Muscle of arm (tissue), 14 donors: ENCODE data around the gene TMTC2. TPM values are rescaled to one million over a fixed set of nuclear protein-coding genes. Genes with fewer than 3 reads are reported as not detected.
A peak's percentile ranks its signal among the peaks of the same experiment; 100 is the strongest.

Experiments used
- DNase-seq: peaks from one replicate; pipeline ENCODE4 v3.0.0-alpha.2; 2013
- long read RNA-seq, 11 donors: transcript quantifications; one replicate each; lab custom pipeline, GENCODE V29; 2026
- polyA plus RNA-seq, 12 donors: library from polyadenylated mRNA; unstranded; fragments of 120-200 nt; gene quantifications; one replicate each; pipeline ENCODE4 v1.2.1, GENCODE V29; 2013; ENCODE audit not compliant: insufficient read length in 12 of 12

TMTC2 gene
- 10 to 100 TPM in 11 of 12 donors, not detected in 1; 12.8 to 24.8 (median 20.4) TPM for polyA plus RNA-seq
- long read RNA-seq, donor 1, full-length matches to known transcripts = 5 of 51 reads
- long read RNA-seq, donor 1, partial matches to known transcripts = 46 of 51 reads
- long read RNA-seq, donor 1, other reads (novel, unspliced or antisense) = 0 of 51 reads
- long read RNA-seq, donor 2, full-length matches to known transcripts = 5 of 5 reads
- long read RNA-seq, donor 2, partial matches to known transcripts = 0 of 5 reads
- long read RNA-seq, donor 2, other reads (novel, unspliced or antisense) = 0 of 5 reads
- long read RNA-seq, donor 3, full-length matches to known transcripts = 1 of 1 reads
- long read RNA-seq, donor 3, partial matches to known transcripts = 0 of 1 reads
- long read RNA-seq, donor 3, other reads (novel, unspliced or antisense) = 0 of 1 reads
- long read RNA-seq, donor 4, partial matches to known transcripts = 5 of 5 reads
- long read RNA-seq, donor 4, other reads (novel, unspliced or antisense) = 0 of 5 reads
- long read RNA-seq, donor 5 = 0 reads
- long read RNA-seq, donor 6 = 0 reads
- long read RNA-seq, donor 7, full-length matches to known transcripts = 2 of 2 reads
- long read RNA-seq, donor 7, partial matches to known transcripts = 0 of 2 reads
- long read RNA-seq, donor 7, other reads (novel, unspliced or antisense) = 0 of 2 reads
- long read RNA-seq, donor 8, full-length matches to known transcripts = 1 of 6 reads
- long read RNA-seq, donor 8, partial matches to known transcripts = 5 of 6 reads
- long read RNA-seq, donor 8, other reads (novel, unspliced or antisense) = 0 of 6 reads
- long read RNA-seq, donor 9 = 0 reads
- long read RNA-seq, donor 10, full-length matches to known transcripts = 1 of 1 reads
- long read RNA-seq, donor 10, partial matches to known transcripts = 0 of 1 reads
- long read RNA-seq, donor 10, other reads (novel, unspliced or antisense) = 0 of 1 reads
- long read RNA-seq, donor 11, full-length matches to known transcripts = 3 of 8 reads
- long read RNA-seq, donor 11, partial matches to known transcripts = 5 of 8 reads
- long read RNA-seq, donor 11, other reads (novel, unspliced or antisense) = 0 of 8 reads

GRCh38 chr12:82686168-82687020 is at the start of gene TMTC2:
Gene TMTC2, plus strand, starts transcription at chr12:82686906.
- peak; percentile 97 for DNase-seq

DNA sequence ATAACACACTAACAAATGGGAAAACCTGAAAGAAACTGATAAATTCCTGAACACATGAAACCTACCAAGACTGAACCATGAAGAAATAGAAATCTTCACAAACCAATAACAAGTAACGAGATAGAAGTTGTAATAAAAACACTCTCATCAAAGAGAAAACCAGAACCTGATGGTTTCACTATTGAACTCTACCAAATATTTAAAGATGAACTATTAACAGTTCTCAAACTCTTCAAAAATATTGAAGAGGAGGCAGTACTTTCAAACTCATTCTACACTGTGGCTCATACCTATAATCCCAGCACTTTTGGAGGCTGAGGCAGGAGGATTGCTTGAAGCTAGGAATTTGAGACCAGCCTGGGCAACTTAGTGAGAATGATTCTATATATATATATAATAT is 48.4 kb upstream of the TMTC2 start:
- DNase-seq = no peak

DNA sequence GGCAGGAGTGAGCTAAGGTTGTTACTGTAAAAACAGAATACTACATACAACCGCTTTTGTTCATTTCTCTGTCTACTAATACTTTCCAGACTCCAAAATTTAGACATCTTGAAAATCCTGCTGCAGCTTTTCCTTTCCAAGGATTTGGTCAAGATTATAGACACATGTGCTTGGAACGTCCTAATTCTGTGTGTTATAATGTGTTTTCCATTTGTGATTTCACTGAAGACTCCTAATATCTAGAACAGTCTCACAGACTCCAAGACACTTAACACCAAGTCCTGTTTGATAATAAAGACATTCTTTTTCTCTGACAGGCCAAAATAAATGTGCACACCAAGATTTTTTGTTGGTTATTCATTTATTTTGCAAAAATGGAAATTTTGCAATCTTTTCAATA is 41.8 kb upstream of the TMTC2 start:
- no peak for DNase-seq

DNA sequence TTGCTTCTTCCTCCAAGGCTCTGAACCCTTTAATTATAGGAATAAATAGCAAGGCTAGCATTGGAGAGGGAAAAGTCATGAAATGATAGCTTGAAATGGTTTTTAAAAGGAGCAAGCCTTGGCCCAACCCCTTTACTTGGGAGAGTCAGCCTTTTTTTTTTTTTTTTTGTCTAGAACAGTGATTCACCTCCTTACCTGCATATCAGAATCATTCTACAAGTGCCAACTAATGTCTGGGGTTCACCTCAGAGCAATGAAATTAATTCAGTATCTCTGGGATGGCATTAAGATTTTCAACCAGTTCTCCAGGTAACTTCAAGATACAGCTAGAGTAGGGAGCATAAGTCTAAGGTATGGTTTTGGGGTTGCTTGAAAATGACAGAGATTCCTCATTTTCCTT is 41.3 kb upstream of the TMTC2 start:
- no peak for DNase-seq

DNA sequence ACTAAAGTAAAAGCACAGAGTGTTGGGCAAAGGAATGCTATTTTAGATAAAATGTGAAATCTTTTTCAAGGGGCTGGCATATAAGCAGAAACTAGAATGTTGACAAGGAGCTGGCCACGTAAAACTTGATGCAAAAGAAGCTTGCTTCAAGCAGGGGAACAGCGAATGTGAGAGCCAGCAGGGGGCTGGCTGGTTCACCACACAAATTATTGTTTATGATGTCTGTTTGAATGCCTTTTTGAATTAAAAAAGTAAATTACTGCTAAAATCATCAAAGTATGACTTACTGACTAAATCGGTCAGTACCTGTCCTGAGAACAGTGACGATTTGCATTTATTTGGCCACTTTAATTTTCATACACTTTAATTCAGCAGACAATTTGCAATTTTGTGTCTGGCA is 38.9 kb upstream of the TMTC2 start:
- DNase-seq = no peak

DNA sequence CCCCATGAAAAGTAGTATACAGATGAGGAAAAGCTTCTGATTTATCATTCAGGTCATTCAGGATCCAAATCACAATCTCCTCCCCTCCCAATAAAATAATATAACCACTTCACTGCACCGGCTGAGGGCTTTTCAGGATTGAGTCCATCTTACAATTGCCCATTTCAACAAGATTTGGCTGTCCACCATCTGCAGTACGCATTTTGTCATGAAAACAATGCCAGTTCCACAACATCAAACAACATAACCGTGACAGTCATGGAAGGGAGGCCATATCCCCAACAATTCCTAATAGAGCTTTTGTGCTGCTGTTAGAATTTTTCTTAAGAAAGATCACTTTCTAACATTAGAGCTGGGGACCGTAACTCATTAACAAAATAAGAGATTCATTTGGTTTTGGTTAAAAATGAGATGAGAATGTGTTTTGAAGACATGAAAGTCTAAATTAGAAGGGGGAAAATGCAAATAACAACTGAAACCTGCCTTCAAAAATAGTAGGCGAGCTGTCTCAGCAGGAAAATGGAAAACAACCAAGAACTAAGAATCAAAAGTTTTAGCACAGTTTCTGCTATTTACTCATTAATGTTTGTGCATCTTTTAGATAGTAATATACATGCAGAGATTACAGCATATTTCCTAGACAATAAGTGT is 38.3 kb upstream of the TMTC2 start:
- no peak for DNase-seq

GRCh38 chr12:82650627-82651337 is 35.9 kb upstream of the TMTC2 start:
- no peak for DNase-seq

- DNase-seq = no peak
Observed at GRCh38 chr12:82651489-82651888, 35.2 kb upstream of the TMTC2 start.

- DNase-seq = no peak
Observed at GRCh38 chr12:82652071-82652470, 34.6 kb upstream of the TMTC2 start.

- DNase-seq = no peak
Observed at GRCh38 chr12:82655751-82656150, 31.0 kb upstream of the TMTC2 start.

DNA sequence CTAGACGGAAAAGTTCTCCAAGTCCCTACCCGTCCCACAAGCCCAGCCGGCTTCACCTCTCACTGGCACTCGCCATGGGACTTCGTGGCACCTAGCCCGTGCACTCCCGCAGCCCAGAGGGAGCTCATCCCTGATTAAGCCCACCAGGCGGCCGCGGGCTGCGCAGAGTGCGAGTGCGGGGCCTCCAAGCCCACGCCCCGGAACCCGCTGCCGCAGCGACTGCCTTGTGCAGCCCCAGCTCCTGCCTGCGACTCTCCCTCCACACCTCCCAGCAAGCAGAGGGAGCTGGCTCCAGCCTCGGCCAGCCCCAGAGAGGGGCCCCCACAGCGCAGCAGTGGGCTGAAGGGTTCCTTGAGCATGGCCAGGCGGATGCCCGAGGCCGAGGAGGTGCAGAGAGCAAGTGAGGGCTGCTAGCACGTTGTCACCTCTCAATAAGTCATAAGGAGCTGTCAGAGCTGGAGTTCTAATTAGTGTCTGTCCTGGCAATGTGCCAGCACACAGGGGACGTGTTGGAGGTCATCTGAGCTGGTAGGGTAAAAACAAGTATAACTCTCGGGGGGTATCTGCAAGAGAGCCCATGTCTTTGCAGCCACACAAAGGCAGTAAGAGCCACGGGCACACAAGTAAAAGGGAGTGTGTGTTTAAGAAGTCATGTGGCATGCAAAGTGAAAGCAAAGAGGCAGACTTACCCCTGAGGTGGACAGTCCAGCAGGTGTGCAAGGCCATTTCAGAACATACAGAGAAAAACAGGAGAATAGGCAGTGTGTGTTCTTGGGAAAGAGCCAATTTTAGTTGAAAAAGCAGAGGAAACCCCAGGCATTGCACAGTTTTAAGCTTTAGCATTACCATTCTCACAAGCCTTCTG is 27.1 kb upstream of the TMTC2 start:
- no peak for DNase-seq

DNA sequence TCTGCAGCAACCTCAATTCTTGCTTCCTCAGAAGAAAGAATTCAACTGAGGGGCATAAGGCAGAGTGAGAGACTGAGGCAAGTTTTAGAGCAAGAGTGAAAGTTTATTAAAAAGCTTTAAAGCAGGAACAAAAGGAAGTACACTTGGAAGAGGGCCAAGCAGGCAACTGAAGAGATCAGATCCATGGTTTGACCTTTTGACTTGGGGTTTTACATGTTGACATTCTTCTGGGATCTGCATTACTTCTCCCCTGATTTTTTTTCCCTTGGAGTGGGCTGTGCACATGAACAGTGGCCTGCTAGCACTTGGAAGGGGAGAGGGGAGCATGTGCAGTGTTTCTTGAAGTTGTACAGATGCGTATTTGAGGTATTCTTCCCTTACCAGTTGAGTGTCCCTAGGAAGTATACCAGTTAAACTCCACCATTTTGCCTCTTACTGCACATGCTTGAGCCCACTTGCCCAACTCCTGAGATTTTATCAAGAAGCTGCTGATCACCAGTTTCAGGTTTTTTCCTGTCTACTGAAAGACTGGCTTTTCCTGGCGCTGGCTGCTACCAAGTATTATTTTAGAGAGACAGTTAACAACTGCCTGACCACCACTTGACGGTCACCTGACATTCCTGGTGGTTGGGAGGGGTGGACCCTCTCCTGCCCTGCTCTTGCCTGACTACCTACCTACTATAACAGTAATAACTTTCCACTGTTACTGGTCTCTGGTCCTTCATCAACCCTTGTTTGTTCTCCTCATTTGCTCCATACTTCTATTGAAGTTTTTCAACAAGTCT is 26.0 kb upstream of the TMTC2 start:
- no peak for DNase-seq

GRCh38 chr12:82663893-82664292 is 22.8 kb upstream of the TMTC2 start:
- DNase-seq = no peak

GRCh38 chr12:82665142-82665923 is 21.4 kb upstream of the TMTC2 start:
- DNase-seq = no peak

DNA sequence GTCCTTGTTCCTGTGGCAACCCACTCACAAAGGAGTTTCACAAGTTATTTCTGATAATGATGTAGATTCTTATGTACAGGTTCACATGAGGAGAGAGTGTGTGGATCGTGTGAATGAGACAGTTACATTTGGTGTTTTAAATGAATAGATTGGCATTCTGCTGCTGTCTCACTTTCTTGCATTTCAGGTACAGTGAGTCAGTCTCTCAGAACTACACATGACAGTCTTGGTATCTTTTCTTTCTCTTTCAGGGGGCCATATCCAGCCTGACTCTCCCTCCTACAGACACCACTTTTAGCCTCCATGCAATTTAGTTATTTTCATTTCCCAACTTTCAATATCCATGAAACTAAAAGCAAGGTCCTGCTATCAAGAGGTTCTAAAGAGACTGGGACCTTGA is 19.9 kb upstream of the TMTC2 start:
- no peak for DNase-seq

DNA sequence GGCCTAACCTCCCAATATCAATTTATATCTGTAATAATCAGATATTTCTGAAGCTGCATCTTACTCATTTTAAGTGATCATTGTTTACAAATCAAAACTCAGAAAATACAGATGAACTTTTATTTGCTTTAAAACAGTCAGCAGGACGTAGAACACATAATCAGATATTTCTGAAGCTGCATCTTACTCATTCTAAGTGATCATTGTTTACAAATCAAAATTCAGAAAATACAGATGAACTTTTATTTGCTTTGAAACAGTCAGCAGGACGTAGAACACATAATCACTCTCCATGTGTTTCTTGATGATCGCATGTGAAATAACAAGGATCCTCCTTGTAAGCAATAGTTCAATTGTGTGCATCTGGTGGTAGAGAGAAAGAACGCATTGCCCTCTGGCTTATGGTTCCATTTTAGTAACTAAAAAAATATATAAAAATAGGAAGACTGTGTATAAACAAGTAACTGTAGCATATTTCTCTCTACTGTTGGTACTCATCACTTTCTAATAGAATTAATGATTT is 15.0 kb upstream of the TMTC2 start:
- no peak for DNase-seq

GRCh38 chr12:82672811-82673495 is 13.8 kb upstream of the TMTC2 start:
- no peak for DNase-seq
